GM13977 (cell line): Measurements from ENCODE around the gene OBP2A.

Experiments
- DNase-seq: peaks from one replicate; pipeline ENCODE4 v3.0.0; 2012; ENCODE audit warnings: low spot score
- CTCF ChIP-seq: IDR thresholded peaks from 2 replicates; pipeline ENCODE4 v1.5.1; 2012; ENCODE audit warnings: mild to moderate bottlenecking, control low read depth; ENCODE audit not compliant: insufficient read depth; ENCODE audit errors: extremely low read depth, missing control alignments
- in situ Hi-C: fragments of 300-500 bp; cut with MboI; formaldehyde crosslinking; loops from one replicate; pipeline ENCODE4 v1.12.0; 2022; ENCODE audit warnings: low sequenced_read_pairs, low pct_unique_long_range_greater_than_20kb, mixed read lengths, inconsistent platforms; ENCODE audit not compliant: unreplicated experiment

Gene OBP2A

GRCh38 chr9:135592331-135592590 lies 46.3 kb downstream of the OBP2A start:
- in situ Hi-C loops, result no loop called here
- TF ChIP-seq CTCF, result no peak
- no peak for DNase-seq

- in situ Hi-C loops, result no loop called here
- no peak for DNase-seq
- TF ChIP-seq CTCF, result no peak
Observed at GRCh38 chr9:135592625-135593024, 46.7 kb downstream of the OBP2A start.

GRCh38 chr9:135596211-135596610 lies 50.3 kb downstream of the OBP2A start:
- in situ Hi-C loops, result no loop called here
- no peak for TF ChIP-seq CTCF
- DNase-seq, result no peak
